Osteocyte (in vitro differentiated cells): ENCODE results near the gene MTCL1. TPM values are rescaled to one million over a fixed set of nuclear protein-coding genes. Genes with fewer than 3 reads are reported as not detected.

Experiments used
- DNase-seq: peaks from one replicate; pipeline ENCODE4 v3.0.0; 2021; ENCODE audit warnings: mixed read lengths; ENCODE audit not compliant: unreplicated experiment; ENCODE audit errors: extremely low spot score
- H3K27ac Mint-ChIP-seq: one replicate; pipeline ENCODE4 v1.8.0; 2021; ENCODE audit warnings: mild to moderate bottlenecking, mixed read lengths; ENCODE audit not compliant: unreplicated experiment
- H3K27me3 Mint-ChIP-seq: one replicate; pipeline ENCODE4 v1.8.0; 2021; ENCODE audit warnings: mixed read lengths; ENCODE audit not compliant: unreplicated experiment
- H3K36me3 Mint-ChIP-seq: one replicate; pipeline ENCODE4 v1.8.0; 2021; ENCODE audit warnings: mixed read lengths; ENCODE audit not compliant: unreplicated experiment
- H3K4me1 Mint-ChIP-seq: one replicate; pipeline ENCODE4 v1.8.0; 2021; ENCODE audit warnings: mixed read lengths; ENCODE audit not compliant: unreplicated experiment
- H3K4me3 Mint-ChIP-seq: one replicate; pipeline ENCODE4 v1.8.0; 2021; ENCODE audit warnings: mild to moderate bottlenecking, moderate library complexity, mixed read lengths; ENCODE audit not compliant: unreplicated experiment
- H3K9me3 Mint-ChIP-seq: one replicate; pipeline ENCODE4 v1.8.0; 2021; ENCODE audit warnings: mixed read lengths; ENCODE audit not compliant: unreplicated experiment
- total RNA-seq: library from RNA; stranded (reverse); gene quantifications from 2 replicates; pipeline ENCODE4 v1.2.1, GENCODE V29; 2021
- TF ChIP-seq, protein P1 (sequence below): fragments of 200-600 bp; sonication (generic); IDR thresholded peaks from 2 replicates; pipeline ENCODE4 v1.5.0; 2021; ENCODE audit warnings: antibody characterized with exemption, mild to moderate bottlenecking, moderate library complexity

The MTCL1 gene
- total RNA-seq, 1 donor from 2014 or later: 56.9 TPM

DNA sequence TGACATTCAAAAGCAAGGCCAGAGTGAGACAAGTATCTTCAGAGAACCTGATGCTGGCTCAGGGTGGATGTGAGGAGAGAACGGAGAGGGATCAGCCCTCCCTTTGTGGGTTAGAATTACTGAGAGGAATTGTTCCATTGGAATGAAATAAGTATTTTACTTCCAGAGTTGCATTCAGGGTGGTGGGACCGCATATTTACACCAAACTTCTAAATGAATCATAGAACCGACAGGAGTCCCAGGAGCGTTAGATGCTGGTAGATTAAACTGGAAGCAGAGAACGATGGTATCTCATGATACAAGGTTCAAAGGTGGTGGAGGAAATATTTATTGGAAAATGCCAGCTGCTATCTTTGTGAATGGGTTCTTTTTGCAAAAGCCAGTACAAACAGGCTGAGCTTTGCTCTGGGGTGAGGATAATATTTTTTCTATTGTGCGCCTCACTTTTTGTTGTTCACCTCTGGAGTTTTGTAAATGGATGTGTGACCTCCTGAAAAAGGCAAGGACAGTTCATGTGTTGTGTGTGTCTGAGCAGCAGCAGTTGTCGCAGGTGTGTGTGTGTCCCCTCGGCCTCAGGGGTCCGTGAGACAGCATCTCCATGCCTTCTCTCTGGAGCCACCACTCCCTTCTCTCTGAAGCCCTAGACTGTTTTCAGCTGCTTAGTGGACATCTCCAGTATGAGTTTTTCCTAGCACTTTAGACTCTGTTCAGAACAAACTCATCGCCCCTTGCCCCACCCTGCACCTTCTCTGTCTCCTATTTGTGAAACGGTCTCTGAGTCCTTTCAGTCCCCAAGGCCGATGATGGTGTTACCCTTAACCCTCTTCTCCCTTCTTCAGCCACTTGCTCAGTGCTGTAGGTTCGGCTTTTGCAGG, 17.8 kb downstream of the MTCL1 start:
- H3K9me3 Mint-ChIP-seq: no peaks in the 10 kb centered on the region
- TF ChIP-seq, protein P1, sequence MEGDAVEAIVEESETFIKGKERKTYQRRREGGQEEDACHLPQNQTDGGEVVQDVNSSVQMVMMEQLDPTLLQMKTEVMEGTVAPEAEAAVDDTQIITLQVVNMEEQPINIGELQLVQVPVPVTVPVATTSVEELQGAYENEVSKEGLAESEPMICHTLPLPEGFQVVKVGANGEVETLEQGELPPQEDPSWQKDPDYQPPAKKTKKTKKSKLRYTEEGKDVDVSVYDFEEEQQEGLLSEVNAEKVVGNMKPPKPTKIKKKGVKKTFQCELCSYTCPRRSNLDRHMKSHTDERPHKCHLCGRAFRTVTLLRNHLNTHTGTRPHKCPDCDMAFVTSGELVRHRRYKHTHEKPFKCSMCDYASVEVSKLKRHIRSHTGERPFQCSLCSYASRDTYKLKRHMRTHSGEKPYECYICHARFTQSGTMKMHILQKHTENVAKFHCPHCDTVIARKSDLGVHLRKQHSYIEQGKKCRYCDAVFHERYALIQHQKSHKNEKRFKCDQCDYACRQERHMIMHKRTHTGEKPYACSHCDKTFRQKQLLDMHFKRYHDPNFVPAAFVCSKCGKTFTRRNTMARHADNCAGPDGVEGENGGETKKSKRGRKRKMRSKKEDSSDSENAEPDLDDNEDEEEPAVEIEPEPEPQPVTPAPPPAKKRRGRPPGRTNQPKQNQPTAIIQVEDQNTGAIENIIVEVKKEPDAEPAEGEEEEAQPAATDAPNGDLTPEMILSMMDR: no peak
- H3K36me3 Mint-ChIP-seq: peaks cover 40% of the 10 kb centered on the region
- H3K27me3 Mint-ChIP-seq: no peaks in the 10 kb centered on the region
- no peak for DNase-seq
- H3K4me1 Mint-ChIP-seq: peaks cover 33% of the 10 kb centered on the region
- H3K27ac Mint-ChIP-seq: peak overlapping the region; percentile 37
- no peak overlapping the region for H3K4me3 Mint-ChIP-seq

DNA sequence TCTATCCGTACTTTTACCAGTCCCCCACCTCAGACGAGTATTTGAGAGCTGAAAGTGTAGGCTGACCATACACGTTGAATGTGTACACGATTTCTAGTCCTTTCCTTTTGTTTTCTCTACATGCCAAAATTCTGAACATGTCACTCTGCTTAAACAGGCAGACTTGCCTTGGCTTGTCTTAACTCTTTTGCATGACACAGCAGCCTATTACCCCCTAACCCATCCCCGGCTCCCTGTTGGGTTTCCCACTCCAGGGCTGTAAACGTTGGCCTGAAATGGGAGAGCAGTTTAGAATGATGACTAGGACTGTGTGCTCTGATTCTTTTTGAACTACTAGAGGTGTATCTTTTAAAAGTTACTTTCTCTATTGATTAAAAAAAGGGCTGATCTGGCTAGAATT, 19.1 kb downstream of the MTCL1 start:
- Mint-ChIP-seq H3K27me3 (no peaks in the 10 kb centered on the region), H3K27ac (peak overlapping the region; percentile 73), H3K9me3 (no peaks in the 10 kb centered on the region), H3K36me3 (peaks cover 35% of the 10 kb centered on the region), H3K4me3 (no peak overlapping the region), H3K4me1 (peaks cover 39% of the 10 kb centered on the region)
- TF ChIP-seq, protein P1: no peak
- DNase-seq: no peak

DNA sequence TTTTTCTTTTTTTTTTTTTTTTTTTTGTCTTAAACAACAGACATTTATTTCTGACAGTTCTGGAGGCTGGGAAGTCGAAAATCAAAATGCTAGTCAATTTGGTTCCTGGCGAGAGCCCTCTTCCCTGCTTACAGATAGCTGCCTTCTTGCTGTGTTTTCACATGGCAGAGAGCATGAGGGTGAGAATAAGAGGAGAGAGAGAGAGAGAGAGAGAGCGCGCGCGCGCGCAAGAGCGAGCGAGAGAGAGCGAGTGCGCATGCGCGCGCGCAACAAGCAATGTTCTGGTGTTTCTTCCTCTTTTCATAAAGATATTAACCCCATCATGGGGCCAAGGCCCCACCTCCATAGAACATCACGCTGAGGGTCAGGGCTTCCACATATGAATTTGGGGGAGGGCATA, 20.9 kb downstream of the MTCL1 start:
- H3K36me3 Mint-ChIP-seq: peaks cover 29% of the 10 kb centered on the region
- H3K27me3 Mint-ChIP-seq: no peaks in the 10 kb centered on the region
- H3K27ac Mint-ChIP-seq: peak overlapping the region; percentile 65
- peaks cover 50% of the 10 kb centered on the region for H3K4me1 Mint-ChIP-seq
- TF ChIP-seq, protein P1: no peak
- no peak for DNase-seq
- H3K4me3 Mint-ChIP-seq: no peak overlapping the region
- no peaks in the 10 kb centered on the region for H3K9me3 Mint-ChIP-seq

DNA sequence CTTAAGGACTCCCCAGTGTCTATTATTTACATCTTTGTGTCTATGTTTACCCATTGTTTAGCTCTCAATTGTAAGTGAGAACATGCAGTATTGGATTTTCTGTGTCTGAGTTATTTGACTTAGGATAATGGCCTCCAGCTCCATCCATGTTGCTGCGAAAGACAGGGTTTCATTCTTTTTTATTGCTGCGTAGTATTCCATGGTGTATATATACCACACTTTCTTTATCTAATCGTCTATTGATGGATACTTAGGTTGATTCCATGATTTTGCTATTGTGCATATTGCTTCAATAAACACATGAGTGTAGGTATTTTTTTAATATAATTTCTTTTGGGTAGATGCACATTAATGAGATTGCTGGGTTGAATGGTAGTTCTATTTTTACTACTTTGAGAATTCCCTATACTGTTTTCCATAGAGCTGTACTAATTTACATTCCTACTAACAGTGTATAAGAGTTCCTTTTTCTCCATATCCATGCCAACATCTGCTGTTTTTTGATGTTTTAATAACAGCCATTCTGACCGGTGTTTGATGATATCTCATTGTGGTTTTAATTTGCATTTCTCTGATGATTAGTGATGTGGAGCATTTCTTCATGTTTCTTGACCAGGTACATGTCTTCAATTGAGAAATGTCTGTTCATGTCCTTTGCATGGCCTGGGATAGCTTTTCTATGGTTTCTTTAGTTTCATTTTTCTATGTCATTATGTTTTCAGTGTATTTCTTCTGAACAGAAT, 21.8 kb downstream of the MTCL1 start:
- DNase-seq: no peak
- H3K36me3 Mint-ChIP-seq: peaks cover 21% of the 10 kb centered on the region
- H3K9me3 Mint-ChIP-seq: no peaks in the 10 kb centered on the region
- H3K4me3 Mint-ChIP-seq: no peak overlapping the region
- TF ChIP-seq, protein P1: no peak
- peak overlapping the region; percentile 91 for H3K27ac Mint-ChIP-seq
- no peaks in the 10 kb centered on the region for H3K27me3 Mint-ChIP-seq
- H3K4me1 Mint-ChIP-seq: peaks cover 42% of the 10 kb centered on the region
